Upper lobe of left lung (tissue), 6 donors: ENCODE data around the gene BRK1. TPM values are rescaled to one million over a fixed set of nuclear protein-coding genes. Genes with fewer than 3 reads are reported as not detected.

Source experiments
- ATAC-seq, 2 donors: fragments of 200-7000 bp; cut with Tn5 transposase; one replicate each; pipeline ENCODE4 v1.9.1; 2022; ENCODE audit warnings: mild to moderate bottlenecking in 2 of 2, moderate library complexity in 2 of 2; ENCODE audit not compliant: low FRiP score in 2 of 2
- DNase-seq, 2 donors: peaks; one replicate each; pipeline ENCODE4 v3.0.0-alpha.2; 2019 to 2020
- H3K27ac ChIP-seq, 4 donors: fragments of 200-600 bp; sonication (generic); one replicate each; pipeline ENCODE4 v1.5.1; 2016 to 2019
- H3K27me3 ChIP-seq, 4 donors: fragments of 200-600 bp; sonication (generic); one replicate each; pipeline ENCODE4 v1.5.1; 2017 to 2019
- H3K36me3 ChIP-seq, 4 donors: fragments of 200-600 bp; sonication (generic); one replicate each; pipeline ENCODE4 v1.5.1; 2016 to 2019
- H3K4me1 ChIP-seq, 4 donors: fragments of 200-600 bp; sonication (generic); one replicate each; pipeline ENCODE4 v1.5.1; 2018 to 2019
- H3K4me3 ChIP-seq, 4 donors: fragments of 200-600 bp; sonication (generic); one replicate each; pipeline ENCODE4 v1.5.1; 2017 to 2019; ENCODE audit warnings: mild to moderate bottlenecking in 2 of 4, moderate library complexity in 1 of 4
- H3K9me3 ChIP-seq, 4 donors: fragments of 200-600 bp; sonication (generic); one replicate each; pipeline ENCODE4 v1.5.1; 2018 to 2019
- EP300 ChIP-seq, 4 donors: sonication (generic); formaldehyde crosslinking; IDR thresholded peaks; one replicate each; pipeline ENCODE4 v1.5.1; 2017; ENCODE audit warnings: antibody characterized with exemption in 4 of 4, control low read depth in 2 of 4
- POLR2A ChIP-seq, 4 donors: fragments of 450-650 bp; IDR thresholded peaks; one replicate each; pipeline ENCODE4 v1.5.1; 2016 to 2017; ENCODE audit warnings: antibody characterized with exemption in 4 of 4, mild to moderate bottlenecking in 2 of 4
- POLR2AphosphoS5 ChIP-seq, 2 donors: sonication (generic); formaldehyde crosslinking; IDR thresholded peaks; one replicate each; pipeline ENCODE4 v1.5.1; 2017; ENCODE audit warnings: antibody characterized with exemption in 2 of 2
- WGBS, 2 donors: methylation state at CpG; one replicate each; pipeline ENCODE4 v1.1.5; 2017 to 2018; 5-methylcytosine and 5-hydroxymethylcytosine counted together
- total RNA-seq, 6 donors: library from RNA; depleted of rRNA in 4 of 6; stranded (reverse); fragments of >200 nt in 4 of 6; gene quantifications; one replicate each; pipeline versions ENCODE4 v1.1.0 to v1.2.1, GENCODE V29; 2016 to 2021
- TF ChIP-seq, protein P1 (sequence below), 6 experiments: fragments of 450-650 bp in 4 of 6; fragments of 200-600 bp in 2 of 6; sonication (generic) in 2 of 6; IDR thresholded peaks; one replicate each; pipeline ENCODE4 v1.5.1; 2016 to 2019; ENCODE audit warnings: antibody characterized with exemption in 6 of 6
- donor health status: DM: no; HTN: no; CAD: no; lungs with moderate emphysema.
- donor health status: DM: no; HTN: yes; CAD: no; lungs with severe emphysema.

The BRK1 gene
- total RNA-seq, 6 donors from 2014 or later, result 43.3 to 115 (median 81.8) TPM

- ATAC-seq (no peak), DNase-seq (no peak)
- Histone ChIP-seq H3K4me3 (no peak overlapping the region), H3K36me3 (no peaks in the 10 kb centered on the region), H3K4me1 (no peaks in the 10 kb centered on the region), H3K27me3 (no peaks in the 10 kb centered on the region), H3K9me3 (no peaks in the 10 kb centered on the region), H3K27ac (no peak overlapping the region)
- WGBS, 2 donors, result 93 to 97% methylated on average over 2 of the region's 2 CpGs
- TF ChIP-seq, protein P1, sequence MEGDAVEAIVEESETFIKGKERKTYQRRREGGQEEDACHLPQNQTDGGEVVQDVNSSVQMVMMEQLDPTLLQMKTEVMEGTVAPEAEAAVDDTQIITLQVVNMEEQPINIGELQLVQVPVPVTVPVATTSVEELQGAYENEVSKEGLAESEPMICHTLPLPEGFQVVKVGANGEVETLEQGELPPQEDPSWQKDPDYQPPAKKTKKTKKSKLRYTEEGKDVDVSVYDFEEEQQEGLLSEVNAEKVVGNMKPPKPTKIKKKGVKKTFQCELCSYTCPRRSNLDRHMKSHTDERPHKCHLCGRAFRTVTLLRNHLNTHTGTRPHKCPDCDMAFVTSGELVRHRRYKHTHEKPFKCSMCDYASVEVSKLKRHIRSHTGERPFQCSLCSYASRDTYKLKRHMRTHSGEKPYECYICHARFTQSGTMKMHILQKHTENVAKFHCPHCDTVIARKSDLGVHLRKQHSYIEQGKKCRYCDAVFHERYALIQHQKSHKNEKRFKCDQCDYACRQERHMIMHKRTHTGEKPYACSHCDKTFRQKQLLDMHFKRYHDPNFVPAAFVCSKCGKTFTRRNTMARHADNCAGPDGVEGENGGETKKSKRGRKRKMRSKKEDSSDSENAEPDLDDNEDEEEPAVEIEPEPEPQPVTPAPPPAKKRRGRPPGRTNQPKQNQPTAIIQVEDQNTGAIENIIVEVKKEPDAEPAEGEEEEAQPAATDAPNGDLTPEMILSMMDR (IDR thresholded peaks at IDR 0.05), result no peak
- TF ChIP-seq EP300 (IDR thresholded peaks at IDR 0.05), result no peak
- no peak for TF ChIP-seq POLR2AphosphoS5 (IDR thresholded peaks at IDR 0.05)
- no peak for TF ChIP-seq POLR2A (IDR thresholded peaks at IDR 0.05)
These were observed 8.6 kb upstream of the BRK1 start for GRCh38 chr3:10106919-10107318.

DNA sequence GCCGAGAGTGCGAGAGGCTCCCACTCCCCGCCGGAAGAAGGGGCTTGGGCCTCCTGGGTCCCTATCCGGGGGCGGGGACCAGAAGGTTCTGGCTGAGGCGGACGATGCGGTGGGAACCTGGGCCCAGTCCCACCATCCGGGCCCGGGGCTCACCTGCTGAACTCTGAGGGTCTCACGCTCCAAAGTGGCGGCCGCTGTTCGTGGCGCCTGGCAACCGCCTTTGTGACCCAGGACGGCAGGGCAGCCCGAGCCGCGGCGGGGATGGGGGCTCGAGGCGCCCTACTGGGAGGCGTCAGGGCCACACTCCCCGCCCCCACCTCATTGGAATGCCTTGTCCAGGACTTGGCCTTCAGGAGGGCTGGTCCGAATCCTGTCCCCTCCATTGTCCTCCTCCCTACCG, 7.4 kb upstream of the BRK1 start, which contains the start of gene FANCD2OS:
Gene FANCD2OS, minus strand, starts transcription at position 165 of the 400 bp plus-strand sequence. CDS start 3,481 bp downstream, outside the sequence.
- no peaks in the 10 kb centered on the region for H3K27me3 ChIP-seq
- no peaks in the 10 kb centered on the region for H3K36me3 ChIP-seq
- H3K27ac ChIP-seq, result no peak within 1 kb of the TSS
- no peaks in the 10 kb centered on the region for H3K9me3 ChIP-seq
- peak in 1 of 2 donors; percentile 75 for DNase-seq
- TF ChIP-seq EP300 (IDR thresholded peaks at IDR 0.05), result no peak
- TF ChIP-seq POLR2AphosphoS5 (IDR thresholded peaks at IDR 0.05), result no peak
- TF ChIP-seq POLR2A (IDR thresholded peaks at IDR 0.05), result no peak
- TF ChIP-seq, protein P1 (IDR thresholded peaks at IDR 0.05), result no peak
- WGBS, 2 donors, result 66 to 73% methylated on average over 11 to 28 of the region's 28 CpGs
- H3K4me3 ChIP-seq, result no peak within 1 kb of the TSS
- no peaks in the 10 kb centered on the region for H3K4me1 ChIP-seq
- ATAC-seq, result no peak

DNA sequence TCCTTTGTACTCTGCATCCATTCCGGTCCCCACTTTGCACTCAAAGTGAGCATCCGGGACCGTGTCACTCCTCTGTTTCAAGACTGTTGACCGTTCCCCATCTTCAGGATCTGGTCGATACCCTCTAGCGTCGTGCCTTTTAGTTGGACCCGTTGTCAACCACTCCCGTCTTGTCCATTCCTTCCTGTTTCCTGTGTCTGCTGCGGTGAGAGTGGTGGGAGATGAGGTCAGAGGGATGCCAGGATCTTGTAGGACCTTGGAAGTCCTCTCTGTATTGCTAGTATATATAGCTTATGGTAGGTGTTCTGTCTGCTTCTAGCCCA, 624 bp downstream of the BRK1 start:
- H3K27ac ChIP-seq, result peak overlapping the region; percentile 84 to 90 (median 85)
- ATAC-seq (peak; percentile 31 to 36), DNase-seq (no peak)
- 1% methylated on average over 10 of the region's 10 CpGs for WGBS, 2 donors
- no peaks in the 10 kb centered on the region for H3K9me3 ChIP-seq
- no peaks in the 10 kb centered on the region for H3K27me3 ChIP-seq
- TF ChIP-seq, protein P1 (IDR thresholded peaks at IDR 0.05), result no peak
- TF ChIP-seq POLR2AphosphoS5 (IDR thresholded peaks at IDR 0.05) (no peak), EP300 (IDR thresholded peaks at IDR 0.05) (no peak), POLR2A (IDR thresholded peaks at IDR 0.05) (no peak)
- H3K4me1 ChIP-seq, result peaks cover 15 to 36% (median 24%) of the 10 kb centered on the region in 4 donors
- H3K4me3 ChIP-seq, result peak overlapping the region; percentile 87 to 99 (median 95)
- H3K36me3 ChIP-seq, result peaks cover 0 to 17% (median 2%) of the 10 kb centered on the region in 4 donors

DNA sequence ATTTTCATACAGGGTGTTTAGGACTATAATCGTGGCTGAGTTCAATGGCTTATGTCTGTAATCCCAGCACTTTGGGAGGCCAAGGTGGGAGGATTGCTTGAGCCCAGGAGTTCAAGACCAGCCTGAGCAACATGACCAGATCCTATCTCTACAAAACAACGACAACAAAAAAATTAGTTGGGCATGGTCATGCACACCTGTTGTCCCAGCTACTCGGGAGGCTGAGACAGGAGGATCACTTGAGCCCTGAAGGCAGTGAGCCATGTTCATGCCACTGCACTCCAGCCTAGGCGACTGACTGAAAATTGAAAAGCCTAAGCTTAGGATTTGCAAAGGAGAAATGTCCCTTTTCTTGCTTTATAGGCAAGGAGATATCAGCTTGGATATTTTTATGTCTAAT, 1.5 kb downstream of the BRK1 start:
- H3K27me3 ChIP-seq, result no peaks in the 10 kb centered on the region
- WGBS, 2 donors, result 87 to 92% methylated on average over 4 of the region's 4 CpGs
- H3K4me3 ChIP-seq, result peak overlapping the region in 1 of 4 donors; percentile 92
- H3K4me1 ChIP-seq, result peaks cover 15 to 36% (median 24%) of the 10 kb centered on the region in 4 donors
- H3K36me3 ChIP-seq, result peaks cover 0 to 21% (median 2%) of the 10 kb centered on the region in 4 donors
- no peak for ATAC-seq
- TF ChIP-seq POLR2AphosphoS5 (IDR thresholded peaks at IDR 0.05), result no peak
- TF ChIP-seq POLR2A (IDR thresholded peaks at IDR 0.05), result no peak
- TF ChIP-seq EP300 (IDR thresholded peaks at IDR 0.05), result no peak
- TF ChIP-seq, protein P1 (IDR thresholded peaks at IDR 0.05), result no peak
- H3K9me3 ChIP-seq, result no peaks in the 10 kb centered on the region
- H3K27ac ChIP-seq, result no peak overlapping the region
- no peak for DNase-seq

DNA sequence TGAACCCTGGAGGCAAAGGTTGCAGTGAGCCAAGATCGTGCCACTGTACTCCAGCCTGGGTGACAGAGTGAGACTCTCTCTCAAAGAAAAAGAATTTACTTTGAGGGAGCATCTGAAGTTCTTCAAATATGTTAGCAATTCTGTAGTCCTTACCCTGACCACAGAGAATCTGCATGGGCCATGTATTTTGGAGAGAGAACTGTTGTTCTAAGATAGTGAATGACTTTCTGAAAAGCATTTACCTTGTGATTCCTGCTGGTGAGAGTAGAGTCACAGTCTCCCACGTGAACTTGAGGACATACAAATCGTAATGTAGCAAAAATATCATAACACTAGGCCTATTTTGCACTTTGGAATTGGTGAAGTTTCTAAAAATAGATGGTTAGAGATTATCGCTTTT, 3.9 kb downstream of the BRK1 start:
- peaks cover 15 to 35% (median 24%) of the 10 kb centered on the region in 4 donors for H3K4me1 ChIP-seq
- no peaks in the 10 kb centered on the region for H3K27me3 ChIP-seq
- H3K27ac ChIP-seq, result no peak overlapping the region
- WGBS, 2 donors, result 82 to 86% methylated on average over 4 of the region's 4 CpGs
- H3K36me3 ChIP-seq, result peaks cover 0 to 22% (median 2%) of the 10 kb centered on the region in 4 donors
- no peaks in the 10 kb centered on the region for H3K9me3 ChIP-seq
- TF ChIP-seq POLR2AphosphoS5 (IDR thresholded peaks at IDR 0.05) (no peak), POLR2A (IDR thresholded peaks at IDR 0.05) (no peak), EP300 (IDR thresholded peaks at IDR 0.05) (no peak)
- TF ChIP-seq, protein P1 (IDR thresholded peaks at IDR 0.05), result no peak
- H3K4me3 ChIP-seq, result no peak overlapping the region
- DNase-seq (no peak), ATAC-seq (no peak)
